Neural crest cell (in vitro differentiated cells): ENCODE results near the gene SVIL. TPM values are rescaled to one million over a fixed set of nuclear protein-coding genes. Genes with fewer than 3 reads are reported as not detected.
"Not testable (repeated sequence)": the region's sequence is repeated elsewhere in the genome, so short reads cannot be mapped to it uniquely, and the experiment has no call there.

ENCODE experiments used
- DNase-seq: peaks from one replicate; pipeline ENCODE4 v3.0.0; 2021; ENCODE audit warnings: low read depth, mixed read lengths, low spot score
- H3K27ac Mint-ChIP-seq: one replicate; pipeline ENCODE4 v1.8.0; 2021; ENCODE audit warnings: mild to moderate bottlenecking, mixed read lengths; ENCODE audit not compliant: unreplicated experiment
- H3K27me3 Mint-ChIP-seq: 2 replicates; pipeline ENCODE4 v1.8.0; 2021; ENCODE audit warnings: low read depth, mild to moderate bottlenecking, mixed read lengths
- H3K36me3 Mint-ChIP-seq: 2 replicates; pipeline ENCODE4 v1.8.0; 2021; ENCODE audit warnings: low read depth, mild to moderate bottlenecking, mixed read lengths
- H3K4me1 Mint-ChIP-seq: 2 replicates; pipeline ENCODE4 v1.8.0; 2021; ENCODE audit warnings: mixed read lengths
- H3K4me3 Mint-ChIP-seq: one replicate; pipeline ENCODE4 v1.8.0; 2021; ENCODE audit warnings: mild to moderate bottlenecking, mixed read lengths
- H3K9me3 Mint-ChIP-seq: 2 replicates; pipeline ENCODE4 v1.8.0; 2021; ENCODE audit warnings: mixed read lengths
- total RNA-seq: library from RNA; stranded (reverse); gene quantifications from 2 replicates; pipeline ENCODE4 v1.2.1, GENCODE V29; 2021
- TF ChIP-seq, protein P1 (sequence below): fragments of 200-600 bp; sonication (generic); conservative IDR thresholded peaks from 2 replicates; pipeline ENCODE4 v1.5.0; 2021; ENCODE audit warnings: antibody characterized with exemption, mild to moderate bottlenecking

The SVIL gene
- total RNA-seq, 1 donor from 2014 or later = 57.5 TPM

DNA sequence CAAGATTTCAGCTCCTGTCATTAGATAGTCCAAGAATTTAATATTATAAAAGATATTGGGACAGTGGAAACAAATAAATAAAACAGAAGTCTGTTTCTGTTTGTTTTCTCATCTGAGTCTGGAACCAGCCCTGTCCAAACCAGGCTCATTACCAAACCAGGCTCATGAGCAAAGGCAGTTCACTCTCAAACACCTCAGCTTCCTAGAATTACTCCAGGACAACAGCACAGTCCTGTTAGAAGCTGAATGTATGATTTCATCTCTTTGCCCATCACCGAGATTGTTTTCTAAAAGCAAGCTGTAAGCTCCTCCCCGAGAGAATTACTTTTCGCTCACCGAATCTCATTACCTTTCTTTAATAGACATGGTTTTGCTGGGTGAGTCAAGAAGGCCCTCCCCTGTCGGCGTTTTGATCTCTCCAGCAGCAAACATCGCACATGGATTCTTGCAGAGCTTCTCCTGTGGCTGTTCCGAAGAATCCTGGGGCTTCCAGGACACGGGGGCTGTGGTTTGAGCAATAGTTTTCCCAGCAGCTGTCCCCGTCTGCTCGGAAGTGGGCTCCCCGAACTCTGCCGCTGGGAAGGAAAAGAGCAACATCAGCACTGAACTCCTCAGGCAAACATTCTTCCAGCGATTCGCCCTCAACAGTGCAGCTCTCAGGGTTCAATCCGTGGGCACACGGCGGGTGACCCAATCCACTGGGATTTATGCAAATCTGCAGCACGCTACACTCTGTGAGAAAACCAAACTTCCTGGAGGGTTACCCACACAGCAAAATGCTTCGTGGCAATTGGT, 112.5 kb downstream of the SVIL start:
- Mint-ChIP-seq H3K4me3 (peak overlapping the region; percentile 80), H3K27ac (peak overlapping the region; percentile 92), H3K27me3 (no peaks in the 10 kb centered on the region), H3K4me1 (peaks cover 65% of the 10 kb centered on the region), H3K36me3 (peaks cover 35% of the 10 kb centered on the region), H3K9me3 (no peaks in the 10 kb centered on the region)
- TF ChIP-seq, protein P1, sequence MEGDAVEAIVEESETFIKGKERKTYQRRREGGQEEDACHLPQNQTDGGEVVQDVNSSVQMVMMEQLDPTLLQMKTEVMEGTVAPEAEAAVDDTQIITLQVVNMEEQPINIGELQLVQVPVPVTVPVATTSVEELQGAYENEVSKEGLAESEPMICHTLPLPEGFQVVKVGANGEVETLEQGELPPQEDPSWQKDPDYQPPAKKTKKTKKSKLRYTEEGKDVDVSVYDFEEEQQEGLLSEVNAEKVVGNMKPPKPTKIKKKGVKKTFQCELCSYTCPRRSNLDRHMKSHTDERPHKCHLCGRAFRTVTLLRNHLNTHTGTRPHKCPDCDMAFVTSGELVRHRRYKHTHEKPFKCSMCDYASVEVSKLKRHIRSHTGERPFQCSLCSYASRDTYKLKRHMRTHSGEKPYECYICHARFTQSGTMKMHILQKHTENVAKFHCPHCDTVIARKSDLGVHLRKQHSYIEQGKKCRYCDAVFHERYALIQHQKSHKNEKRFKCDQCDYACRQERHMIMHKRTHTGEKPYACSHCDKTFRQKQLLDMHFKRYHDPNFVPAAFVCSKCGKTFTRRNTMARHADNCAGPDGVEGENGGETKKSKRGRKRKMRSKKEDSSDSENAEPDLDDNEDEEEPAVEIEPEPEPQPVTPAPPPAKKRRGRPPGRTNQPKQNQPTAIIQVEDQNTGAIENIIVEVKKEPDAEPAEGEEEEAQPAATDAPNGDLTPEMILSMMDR = no peak
- no peak for DNase-seq

DNA sequence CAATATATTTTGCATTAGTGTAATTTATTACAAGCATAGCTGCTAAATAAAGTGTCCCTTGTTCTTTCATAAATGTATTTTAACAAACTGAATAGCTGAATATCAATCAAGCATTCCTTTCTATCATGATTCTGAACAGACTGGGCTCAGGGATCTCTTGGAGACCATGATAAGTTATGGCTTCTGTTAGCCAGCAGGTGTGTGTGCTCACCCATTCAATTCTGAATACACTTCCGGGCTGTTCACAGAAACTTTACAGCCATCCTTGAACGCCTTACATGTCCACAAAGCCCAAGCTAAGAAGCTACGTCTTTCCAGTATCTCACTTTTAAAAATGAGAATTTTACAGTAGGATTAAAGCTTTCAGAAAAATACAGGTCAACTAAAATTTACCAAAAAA, 115.1 kb downstream of the SVIL start:
- H3K27ac Mint-ChIP-seq = no peak overlapping the region
- TF ChIP-seq, protein P1 = no peak
- no peak for DNase-seq
- peaks cover 72% of the 10 kb centered on the region for H3K4me1 Mint-ChIP-seq
- H3K4me3 Mint-ChIP-seq = no peak overlapping the region
- H3K36me3 Mint-ChIP-seq = peaks cover 27% of the 10 kb centered on the region
- H3K9me3 Mint-ChIP-seq = no peaks in the 10 kb centered on the region
- H3K27me3 Mint-ChIP-seq = no peaks in the 10 kb centered on the region

DNA sequence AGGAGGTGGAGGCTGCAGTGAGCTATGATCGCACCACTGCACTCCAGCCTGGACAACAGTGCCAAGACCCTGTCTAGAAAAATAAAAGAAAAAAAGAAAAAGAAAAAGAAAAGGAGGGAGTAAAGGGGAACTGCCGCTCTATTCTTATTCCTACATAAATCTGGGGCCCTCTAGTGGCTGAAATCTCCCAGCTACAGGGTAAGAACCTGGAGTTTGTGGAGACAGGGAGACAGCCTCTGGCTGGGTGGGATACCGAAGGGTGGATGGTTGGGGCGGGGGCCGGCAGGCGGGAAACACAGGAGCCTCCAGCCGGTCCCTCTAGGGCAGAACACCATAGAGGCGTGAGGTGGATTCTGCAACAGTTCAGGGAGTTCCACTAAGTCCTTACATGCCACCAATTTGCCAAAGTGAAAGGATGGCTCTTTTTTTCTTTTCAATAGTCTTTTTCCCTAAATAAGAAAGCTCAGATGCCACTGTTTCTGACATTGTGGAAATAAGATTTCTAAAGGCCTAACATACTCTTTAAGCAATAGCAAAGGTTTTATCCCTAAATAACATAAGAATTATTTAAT, 117.3 kb downstream of the SVIL start:
- peaks cover 60% of the 10 kb centered on the region for H3K4me1 Mint-ChIP-seq
- H3K36me3 Mint-ChIP-seq = peaks cover 21% of the 10 kb centered on the region
- no peaks in the 10 kb centered on the region for H3K9me3 Mint-ChIP-seq
- no peak overlapping the region for H3K27ac Mint-ChIP-seq
- H3K4me3 Mint-ChIP-seq = peak overlapping the region; percentile 57
- H3K27me3 Mint-ChIP-seq = no peaks in the 10 kb centered on the region
- TF ChIP-seq, protein P1 = peak; percentile 66
- DNase-seq = peak; percentile 43

DNA sequence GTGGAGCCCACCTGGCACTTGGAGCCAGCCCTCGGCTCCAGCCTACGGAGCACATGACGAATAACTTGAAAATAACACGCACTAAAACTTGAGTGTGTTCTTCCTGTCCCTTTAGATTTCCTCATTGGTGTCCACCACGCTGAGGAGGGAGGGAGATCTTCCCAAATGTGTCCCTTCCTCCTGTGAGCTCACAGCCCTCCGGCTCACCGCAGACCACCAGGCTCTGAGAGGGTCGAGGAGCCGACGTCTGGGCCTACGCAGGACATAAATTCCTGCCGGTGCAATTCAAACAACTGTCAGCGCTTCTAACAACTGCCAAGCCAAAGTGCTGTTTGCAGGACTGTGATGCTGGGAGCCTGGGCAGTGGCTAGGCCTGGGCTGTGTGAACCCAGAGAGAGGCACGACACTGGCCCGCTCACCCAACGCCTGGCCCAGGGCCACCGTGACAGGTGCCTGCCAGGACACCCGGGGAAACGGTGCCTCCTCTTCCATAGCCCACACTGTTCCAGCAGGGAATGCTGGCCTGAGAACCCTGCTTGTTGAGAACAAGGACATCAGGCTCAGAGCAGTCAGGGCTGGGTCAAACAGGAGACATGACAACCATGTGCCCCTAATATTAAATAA, 118.3 kb downstream of the SVIL start:
- Mint-ChIP-seq H3K4me1 (peaks cover 58% of the 10 kb centered on the region), H3K36me3 (peaks cover 16% of the 10 kb centered on the region), H3K27ac (peak overlapping the region; percentile 91)
- H3K9me3 Mint-ChIP-seq, H3K4me3 Mint-ChIP-seq, H3K27me3 Mint-ChIP-seq, DNase-seq: not testable (repeated sequence)

DNA sequence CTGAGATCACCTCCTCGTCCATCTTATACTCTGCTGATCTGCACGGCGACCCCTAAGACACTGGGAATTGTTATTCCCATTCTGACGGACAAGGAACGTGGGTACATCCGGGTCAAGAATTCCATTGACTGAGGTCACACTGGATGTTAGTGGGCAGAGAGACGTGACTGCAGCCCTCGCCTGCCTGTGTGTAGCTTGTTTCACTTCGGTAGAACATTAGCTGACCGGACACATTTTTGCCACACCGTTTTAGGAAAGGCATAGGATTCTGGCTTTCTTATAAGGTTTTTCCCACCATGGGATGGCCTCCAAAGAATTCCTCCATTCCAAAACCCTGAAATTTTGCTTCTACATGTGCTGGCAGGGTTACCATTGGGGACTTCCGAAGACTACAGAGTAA, 118.9 kb downstream of the SVIL start:
- not testable (repeated sequence) for H3K27ac Mint-ChIP-seq, H3K27me3 Mint-ChIP-seq, DNase-seq, H3K4me3 Mint-ChIP-seq, H3K9me3 Mint-ChIP-seq
- peaks cover 57% of the 10 kb centered on the region for H3K4me1 Mint-ChIP-seq
- peaks cover 14% of the 10 kb centered on the region for H3K36me3 Mint-ChIP-seq

DNA sequence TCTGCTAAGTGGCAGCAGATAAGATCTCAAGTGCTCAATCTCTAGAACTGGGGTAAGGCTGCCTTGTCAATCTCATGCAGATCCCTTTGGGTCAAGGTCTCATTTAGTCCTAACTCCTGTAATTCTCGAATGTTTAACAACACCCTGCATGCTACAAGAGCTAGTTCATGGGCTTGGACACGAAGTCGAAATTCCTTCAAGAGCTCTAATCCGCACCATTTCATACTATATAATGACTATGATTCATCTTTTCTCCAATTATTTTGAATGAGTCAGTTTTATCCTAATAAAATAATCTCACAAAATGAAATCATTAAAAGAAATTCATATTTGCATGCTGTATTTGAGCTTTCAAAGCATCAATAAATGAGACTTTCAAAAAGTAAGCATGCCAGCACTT, 119.7 kb downstream of the SVIL start:
- not testable (repeated sequence) for H3K4me3 Mint-ChIP-seq, H3K9me3 Mint-ChIP-seq, DNase-seq, H3K27me3 Mint-ChIP-seq, H3K27ac Mint-ChIP-seq
- Mint-ChIP-seq H3K36me3 (peaks cover 10% of the 10 kb centered on the region), H3K4me1 (peaks cover 53% of the 10 kb centered on the region)

DNA sequence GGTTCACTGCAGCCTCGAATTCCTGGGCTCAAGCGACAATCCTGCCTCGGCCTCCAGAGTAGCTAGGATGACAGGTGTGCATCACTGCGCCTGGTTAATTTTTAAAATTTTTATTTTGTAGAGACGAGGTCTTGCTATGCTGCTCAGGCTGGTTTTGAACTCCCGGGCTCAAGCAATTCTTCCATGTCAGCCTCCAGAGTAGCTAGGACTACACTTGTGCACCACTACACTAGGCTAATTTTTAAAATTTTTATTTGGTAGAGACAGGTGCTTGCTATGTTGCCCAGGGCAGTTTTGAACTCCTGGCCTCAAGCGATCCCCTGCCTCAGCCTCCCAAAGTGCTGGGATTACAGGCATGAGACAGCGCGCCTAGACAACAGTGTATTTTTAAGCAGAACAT, 120.5 kb downstream of the SVIL start:
- no peak overlapping the region for H3K4me3 Mint-ChIP-seq
- H3K27ac Mint-ChIP-seq = no peak overlapping the region
- peaks cover 45% of the 10 kb centered on the region for H3K4me1 Mint-ChIP-seq
- H3K27me3 Mint-ChIP-seq = no peaks in the 10 kb centered on the region
- H3K9me3 Mint-ChIP-seq = no peaks in the 10 kb centered on the region
- TF ChIP-seq, protein P1 = no peak
- no peak for DNase-seq
- peaks cover 10% of the 10 kb centered on the region for H3K36me3 Mint-ChIP-seq
